ENCODE results near the gene INSRR.

INSRR gene

DNA sequence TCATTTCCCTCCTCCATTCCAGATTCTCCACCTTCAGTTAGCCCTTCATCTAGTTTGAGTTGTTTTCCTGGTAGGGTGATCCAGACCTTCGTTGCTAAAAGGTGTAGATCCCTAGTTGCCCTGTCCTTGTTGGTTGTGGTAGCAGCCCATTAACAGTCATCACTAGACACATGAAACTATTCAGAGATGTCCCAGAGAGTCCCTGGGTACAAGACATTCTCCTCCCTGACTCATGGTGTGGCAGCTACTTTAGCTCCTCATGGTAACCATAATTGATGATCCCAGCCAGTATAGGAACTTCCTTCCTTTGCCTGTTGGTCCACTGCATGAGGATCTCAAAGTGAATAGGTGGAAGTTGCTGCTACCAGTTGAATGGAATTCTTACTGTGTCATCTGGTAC lies 36.2 kb downstream of the INSRR start:
- DNase-seq, result no peak

DNA sequence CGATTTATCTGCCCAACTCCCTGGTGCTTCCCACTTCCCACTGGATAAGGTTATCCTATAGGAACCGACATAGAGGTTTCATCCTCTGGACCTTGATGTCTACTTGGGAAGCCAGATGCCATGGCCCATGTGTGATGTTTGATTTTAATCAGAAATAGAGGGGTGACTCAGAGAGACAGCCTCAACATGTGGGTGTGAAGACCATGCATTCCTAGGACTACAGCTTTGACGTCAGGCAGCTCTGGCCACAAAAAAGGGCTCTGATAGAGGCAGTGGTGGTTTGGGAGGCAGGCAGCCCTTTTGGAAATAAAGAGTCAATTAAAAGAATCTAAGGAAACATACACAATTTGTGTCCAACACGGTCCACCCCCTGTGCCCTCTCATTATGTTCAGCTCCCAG lies 37.1 kb downstream of the INSRR start:
- DNase-seq, result no peak

- peak; percentile 27 for DNase-seq
Observed at GRCh38 chr1:156816561-156817328, 42.2 kb downstream of the INSRR start, which contains the start of gene SH2D2A. Gene SH2D2A (minus strand): TSS chr1:156816848. CDS start chr1:156816708, 140 bp downstream.

DNA sequence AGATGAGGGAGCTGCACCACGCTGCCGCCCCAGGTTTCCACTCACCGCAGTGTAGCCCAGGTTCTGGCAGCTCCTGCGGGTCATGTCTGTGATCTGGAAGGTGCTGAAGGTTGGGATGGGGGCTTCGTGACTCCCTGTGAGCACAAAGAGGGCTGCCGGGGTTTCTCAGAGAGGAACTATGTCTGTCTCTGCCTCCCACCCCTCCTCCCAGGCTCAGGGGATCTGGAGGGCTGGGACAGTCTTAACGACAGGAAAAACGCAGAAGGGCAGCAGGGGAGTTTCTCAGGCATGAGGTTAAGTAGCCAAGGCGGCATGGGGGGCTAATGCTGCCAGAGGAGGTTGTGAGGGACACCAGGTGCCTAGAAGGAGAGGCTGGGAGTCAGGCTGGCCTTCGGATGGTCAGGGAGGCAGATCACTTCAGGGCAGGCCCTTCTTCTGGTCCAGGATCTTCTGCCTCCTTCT lies 42.9 kb downstream of the INSRR start:
- DNase-seq, result no peak

DNA sequence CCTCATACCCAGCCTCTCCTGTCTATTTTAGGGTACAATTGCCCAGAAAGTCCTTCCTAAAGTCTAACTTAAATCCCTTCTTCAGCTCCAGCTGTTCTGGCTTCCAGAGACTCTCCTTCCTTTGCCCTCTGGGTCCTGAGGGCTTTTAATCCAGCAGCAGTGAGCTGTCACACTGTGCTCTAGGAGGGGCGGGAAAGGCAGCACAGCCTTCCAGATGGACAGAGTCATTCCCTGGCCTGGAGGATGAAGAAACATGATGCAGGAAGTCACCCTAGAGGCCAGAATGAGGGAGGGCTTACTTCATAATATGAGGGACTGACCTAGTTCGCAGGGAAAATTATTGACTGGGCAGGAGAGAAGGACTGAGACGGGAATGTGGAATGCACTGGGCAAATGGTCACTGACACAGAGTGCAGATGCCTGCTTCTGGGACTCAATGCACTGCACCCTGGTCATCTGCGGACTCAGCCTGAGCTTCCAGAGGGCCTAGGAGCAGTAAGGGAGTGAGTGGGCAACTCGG lies 43.5 kb downstream of the INSRR start:
- DNase-seq, result peak; percentile 64

DNA sequence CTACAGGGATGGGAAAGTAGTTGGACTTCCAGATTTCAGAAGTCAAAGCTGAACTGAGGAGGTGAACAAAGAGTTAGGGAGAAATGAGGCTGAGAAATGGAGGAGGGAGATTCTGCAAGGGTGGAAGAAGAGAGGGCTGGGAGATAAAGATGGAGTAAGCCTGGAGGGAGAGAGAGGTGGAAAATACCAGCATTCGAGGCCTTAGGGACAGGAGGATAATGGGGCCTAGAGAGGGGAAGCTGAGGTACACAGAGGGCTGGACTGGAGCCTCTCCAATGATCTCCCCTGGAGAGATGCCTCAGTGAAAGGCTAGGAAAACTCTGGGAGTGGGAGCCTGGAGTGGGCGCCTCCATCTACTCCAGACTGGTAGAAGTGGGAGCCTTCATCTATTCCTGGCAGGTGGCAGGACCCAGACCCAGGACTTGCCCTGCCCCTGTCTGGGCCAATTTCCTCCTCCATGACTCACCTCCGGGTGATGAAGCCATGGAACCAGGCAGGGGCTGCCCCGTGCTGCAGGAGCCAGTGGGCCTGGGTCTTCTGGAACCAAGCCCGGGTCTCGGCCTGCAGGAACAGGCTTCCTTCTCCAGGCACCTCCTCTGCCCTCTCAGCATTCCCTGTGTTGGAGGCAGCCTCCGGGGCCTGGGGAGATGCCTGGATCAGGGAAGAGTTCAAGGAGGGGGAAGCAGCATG lies 44.2 kb downstream of the INSRR start:
- no peak for DNase-seq

DNA sequence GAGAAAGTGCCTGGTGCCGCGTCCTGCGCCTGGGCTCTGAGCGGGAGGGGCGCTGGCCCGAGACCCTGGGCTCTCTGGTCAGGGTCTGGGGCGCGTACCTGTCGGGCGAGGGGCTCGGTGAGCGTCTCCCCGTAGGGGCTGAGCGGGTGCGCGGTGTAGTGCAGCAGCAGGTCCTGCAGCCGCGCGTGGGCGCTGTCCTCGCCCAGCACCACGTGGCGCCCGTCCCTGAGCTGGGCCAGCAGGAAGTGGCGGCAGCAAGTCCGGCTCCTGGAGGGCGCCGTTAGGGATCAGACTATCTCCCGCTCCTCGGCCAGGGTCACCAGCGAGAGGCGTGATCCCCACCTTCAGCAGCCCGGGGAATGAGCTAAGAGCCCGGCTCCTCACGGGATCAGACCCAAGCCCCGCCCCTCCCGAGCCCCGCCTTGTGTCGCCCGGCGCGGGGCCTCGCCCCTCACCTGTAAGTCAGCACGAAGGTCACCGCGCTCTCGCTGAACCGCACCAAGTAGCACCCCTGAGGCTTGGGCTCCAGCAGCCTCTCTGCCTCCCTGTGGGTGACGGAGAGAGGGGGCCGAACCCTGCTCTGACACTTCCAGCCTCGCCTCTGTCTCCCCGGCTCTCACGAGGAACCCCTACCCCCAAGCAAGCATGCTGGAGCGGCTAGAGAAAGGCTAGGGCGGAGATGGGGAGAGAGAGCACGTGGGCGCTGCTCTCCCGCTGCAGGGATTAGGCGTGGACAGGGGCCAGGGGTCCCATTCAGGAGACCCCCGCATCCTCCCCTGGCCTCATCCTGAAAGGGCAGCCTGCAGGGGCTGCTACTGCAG lies 45.0 kb downstream of the INSRR start:
- DNase-seq, result peak; percentile 89

GRCh38 chr1:156813298-156813697 lies 45.6 kb downstream of the INSRR start:
- DNase-seq, result no peak

- DNase-seq, result no peak
Observed at GRCh38 chr1:156812293-156812990, 46.5 kb downstream of the INSRR start.

DNA sequence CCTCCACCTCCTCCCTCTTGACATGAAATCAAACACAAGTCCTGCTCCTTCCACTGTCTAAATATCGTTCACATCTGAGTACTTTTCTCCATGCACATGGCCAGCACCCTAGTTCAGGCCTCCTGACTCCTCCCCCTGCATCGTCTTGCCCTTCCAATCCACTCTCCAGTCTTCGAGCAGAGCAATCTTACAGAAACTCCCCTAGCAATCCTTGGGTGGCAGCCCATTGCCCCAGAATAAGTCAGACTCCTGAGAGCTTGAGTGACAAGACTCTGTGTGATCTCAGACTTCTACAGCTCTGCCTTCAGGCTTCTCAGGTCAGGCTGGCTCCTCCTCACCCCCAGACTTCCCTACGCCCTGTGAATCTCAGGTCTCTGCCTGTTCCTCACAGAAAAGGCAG lies 47.7 kb downstream of the INSRR start:
- no peak for DNase-seq

DNA sequence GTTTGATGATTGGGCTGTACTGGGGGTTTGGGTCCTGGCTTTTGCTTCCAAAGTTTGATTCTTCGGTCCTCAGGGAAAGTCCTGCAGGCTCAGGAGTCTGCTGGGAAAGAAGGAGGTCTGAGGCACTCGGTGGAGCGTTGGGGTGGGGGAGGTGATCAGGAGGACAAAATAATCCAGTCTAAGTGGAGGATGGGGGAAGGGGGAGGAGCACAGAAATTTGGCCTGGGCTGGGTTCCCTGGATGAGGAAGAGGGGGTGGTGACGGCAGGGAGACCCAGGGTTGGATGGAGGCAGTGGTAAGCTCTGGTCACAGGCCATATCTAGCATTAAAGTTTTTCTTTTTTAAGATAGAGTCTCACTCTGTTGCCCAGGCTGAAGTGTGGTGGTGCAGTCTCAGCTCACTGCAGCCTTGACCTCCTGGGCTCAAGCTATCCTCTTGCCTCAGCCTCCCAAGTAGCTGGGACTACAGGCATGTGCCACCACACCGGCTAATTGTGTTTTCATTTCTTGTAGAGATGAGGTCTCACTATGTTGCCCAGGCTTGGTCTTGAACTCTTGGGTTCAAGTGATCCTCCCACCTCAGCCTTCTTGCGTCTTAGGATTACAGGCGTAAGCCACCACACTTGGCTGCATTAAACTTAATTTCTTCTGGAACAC lies 49.1 kb downstream of the INSRR start:
- DNase-seq, result no peak

GRCh38 chr1:156809281-156809680 lies 49.6 kb downstream of the INSRR start:
- no peak for DNase-seq

DNA sequence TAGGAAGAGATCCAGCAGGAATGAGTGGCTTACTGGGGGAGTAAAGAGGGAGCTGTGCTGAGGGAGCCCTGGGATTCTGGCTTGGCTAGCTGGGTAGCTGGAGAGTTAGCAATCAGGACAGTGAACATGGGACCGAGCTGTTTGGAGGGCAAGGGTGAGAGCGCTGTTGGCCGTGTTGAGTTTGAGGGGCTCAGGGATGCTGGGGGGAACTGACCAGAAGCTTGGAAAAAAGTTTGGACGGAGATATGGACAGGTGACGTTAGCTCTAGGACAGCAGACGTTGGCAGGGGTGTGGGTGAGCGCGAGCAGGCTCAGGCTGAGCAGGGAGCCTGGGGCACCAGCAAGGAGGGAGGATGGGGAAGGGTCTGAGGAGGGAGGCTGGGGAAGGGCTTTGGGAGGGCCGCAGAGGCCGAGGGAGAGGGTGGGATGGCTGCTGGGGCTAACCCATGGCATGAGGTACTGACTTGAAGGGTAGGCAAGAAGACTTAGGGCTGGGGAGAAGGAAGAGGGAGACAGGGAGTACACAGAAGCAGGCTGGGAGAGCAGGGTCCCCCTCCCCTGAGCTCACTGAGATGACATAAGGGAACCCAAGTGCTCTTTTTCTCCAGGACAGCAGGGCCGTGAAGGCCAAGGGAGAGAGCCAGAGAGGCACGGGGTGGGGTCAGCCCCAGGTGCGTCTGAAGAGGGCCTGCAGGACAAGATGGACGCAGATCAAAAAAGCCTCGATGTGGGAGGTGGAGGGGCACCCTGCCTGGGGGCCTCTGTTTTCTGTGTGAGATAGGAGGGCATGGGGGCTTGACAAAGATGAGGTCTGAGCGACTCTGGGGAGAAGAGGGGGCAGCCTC lies 50.5 kb downstream of the INSRR start:
- DNase-seq, result no peak

- peak; percentile 58 for DNase-seq
Observed at GRCh38 chr1:156807627-156808026, 51.3 kb downstream of the INSRR start.

- peak; percentile 73 for DNase-seq
Observed at GRCh38 chr1:156806512-156807440, 52.1 kb downstream of the INSRR start.

DNA sequence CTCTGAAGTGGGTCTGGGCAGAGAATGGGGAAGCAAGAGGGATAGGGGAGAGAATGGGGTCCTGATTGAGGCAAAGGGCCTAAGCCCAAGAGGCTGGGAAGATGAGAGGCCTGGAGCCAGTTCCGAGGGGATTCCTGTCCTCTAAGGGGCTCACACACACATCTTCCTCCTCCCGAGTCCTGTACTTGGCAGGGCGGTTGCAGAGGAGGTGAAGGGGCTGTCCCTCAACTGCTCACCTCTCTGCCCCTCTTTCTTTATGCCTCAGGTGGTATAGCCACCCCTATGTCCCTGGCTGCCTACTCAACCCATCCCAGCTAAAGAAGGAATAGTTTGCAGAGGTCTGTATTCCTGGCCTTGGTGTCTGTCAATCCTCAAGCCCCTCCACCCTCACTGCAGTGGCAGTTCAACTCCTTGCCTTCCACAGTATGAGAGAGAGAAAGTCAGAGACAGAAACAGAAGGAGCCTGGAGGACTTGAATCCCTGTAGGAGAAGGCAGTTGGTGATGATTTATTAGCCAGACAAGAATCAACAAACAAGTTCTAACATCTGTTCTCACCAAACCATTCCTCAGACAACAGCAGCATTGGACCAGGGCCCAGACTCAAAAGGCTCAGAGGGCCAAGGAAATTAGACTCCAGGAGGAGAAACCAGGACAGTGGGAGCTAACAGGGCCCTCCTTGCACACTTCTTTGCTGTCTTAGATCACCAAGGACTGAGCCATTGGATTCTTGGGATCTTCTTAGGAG lies 53.0 kb downstream of the INSRR start:
- DNase-seq, result peak; percentile 92

GRCh38 chr1:156804572-156805243 lies 54.2 kb downstream of the INSRR start:
- DNase-seq, result peak; percentile 91

GRCh38 chr1:156804026-156804425 lies 54.9 kb downstream of the INSRR start:
- peak; percentile 44 for DNase-seq

Measured in NCI-H69 (cell line).